Kidney (tissue), 14 donors: ENCODE data around the gene TNRC6C. TPM values are rescaled to one million over a fixed set of nuclear protein-coding genes. Genes with fewer than 3 reads are reported as not detected.

Experiments used
- DNase-seq, 5 donors: peaks; one replicate each; pipeline ENCODE4 v3.0.0-alpha.2; 2013 to 2020
- FAIRE-seq: peaks from 2 replicates; lab custom pipeline; 2012; peaks lifted over from hg19 to GRCh38; lab: Jason Lieb, UNC
- H3K27ac ChIP-seq, 2 donors: one replicate each; pipeline ENCODE4 v1.7.0; 2013; ENCODE audit warnings: low read depth in 2 of 2, low read length in 2 of 2, inconsistent platforms in 1 of 2
- H3K27me3 ChIP-seq: one replicate; pipeline ENCODE4 v1.7.1; 2013; ENCODE audit warnings: low read length, inconsistent platforms; ENCODE audit not compliant: control insufficient read depth, insufficient read depth
- H3K36me3 ChIP-seq, 3 donors: one replicate each; pipeline versions ENCODE4 v1.7.0 to v1.7.1; 2013; ENCODE audit warnings: low read length in 3 of 3, control low read depth in 1 of 3, inconsistent platforms in 1 of 3; ENCODE audit not compliant: insufficient read depth in 3 of 3, control insufficient read depth in 2 of 3
- H3K4me1 ChIP-seq, 3 donors: one replicate each; pipeline versions ENCODE4 v1.7.0 to v1.7.1; 2013; ENCODE audit warnings: low read length in 3 of 3, inconsistent platforms in 1 of 3, low read depth in 1 of 3; ENCODE audit not compliant: control insufficient read depth in 2 of 3, insufficient read depth in 2 of 3
- H3K4me3 ChIP-seq, 3 donors: one replicate each; pipeline versions ENCODE4 v1.7.0 to v1.8.1; 2013; ENCODE audit warnings: low read length in 3 of 3, control low read depth in 1 of 3, inconsistent platforms in 1 of 3
- H3K9ac ChIP-seq, 3 donors: one replicate each; pipeline versions ENCODE4 v1.7.0 to v1.7.1; 2013; ENCODE audit warnings: low read length in 3 of 3, control low read depth in 1 of 3, inconsistent platforms in 1 of 3
- H3K9me3 ChIP-seq, 3 donors: one replicate each; pipeline versions ENCODE4 v1.7.0 to v1.7.1; 2013; ENCODE audit warnings: low read length in 3 of 3, control low read depth in 1 of 3, inconsistent platforms in 1 of 3; ENCODE audit not compliant: control insufficient read depth in 2 of 3, insufficient read depth in 1 of 3
- intact Hi-C: fragments of 100-400 bp; cut with DNase I; formaldehyde crosslinking; loops from one replicate; pipeline ENCODE4 v1.11.1; 2022
- polyA plus RNA-seq: library from polyadenylated mRNA; stranded (reverse); fragments of 350-450 nt; fragmentation: Illumina TruSeq; extraction: RNeasy Lipid Tissue Mini Kit (QIAGEN cat#74804); gene quantifications from one replicate; pipeline ENCODE4 v1.2.3, GENCODE V29; 2014; ENCODE audit warnings: low read depth, low replicate concordance; ENCODE audit not compliant: insufficient read depth
- total RNA-seq: library from RNA; stranded (reverse); fragmentation: NEBNext Ultra II Directional; extraction: Animal tissue kit (Norgen Biotek cat#: 25700); gene quantifications from one replicate; pipeline ENCODE4 v1.2.1, GENCODE V29; 2021
- TF ChIP-seq, protein P1 (sequence below): IDR thresholded peaks from 3 replicates; pipeline ENCODE4 v1.5.1; 2012; ENCODE audit warnings: mild to moderate bottlenecking, moderate library complexity, borderline replicate concordance; ENCODE audit not compliant: insufficient read depth; ENCODE audit errors: extremely low read depth
- donor health status: control.
- donor health status: control.
- donor health status: control.
- donor health status: control.
- donor health status: control.
- donor health status: DM: yes; HTN: yes; CAD: no.
- donor health status: Normal renal cell carcinoma (clear cell type).

The TNRC6C gene
- total and polyA plus RNA-seq, 2 donors from 2014 or later: 1.9 to 29.4 TPM

DNA sequence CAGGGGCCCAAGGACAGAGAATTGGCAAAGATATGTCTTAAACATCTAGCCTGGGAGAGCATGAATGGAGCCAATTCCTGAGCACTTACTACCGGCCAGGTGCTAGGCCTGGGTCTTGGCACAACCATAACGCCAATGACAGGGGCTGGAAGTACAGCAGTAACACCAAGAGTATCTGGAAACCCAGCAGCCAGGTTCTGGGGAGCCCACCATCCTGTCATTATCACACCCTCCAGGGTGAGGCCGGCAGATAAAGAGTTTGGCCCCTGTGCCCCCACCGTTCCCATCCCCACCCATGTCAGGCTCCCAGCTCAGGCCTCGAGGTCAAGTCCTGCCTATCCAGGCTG lies 171.6 kb downstream of the TNRC6C start:
- H3K4me1 ChIP-seq: peaks cover 0 to 22% (median 0%) of the 10 kb centered on the region in 3 donors
- no peak overlapping the region for H3K4me3 ChIP-seq
- FAIRE-seq: no peak

GRCh38 chr17:78130437-78131101 lies 172.1 kb downstream of the TNRC6C start, which contains the start of gene TMC8:
Gene TMC8 (plus strand): TSS chr17:78130771. CDS start chr17:78131589, 818 bp downstream.
- Histone ChIP-seq H3K27me3 (no peaks in the 10 kb centered on the region), H3K4me1 (peaks cover 0 to 22% (median 0%) of the 10 kb centered on the region in 3 donors), H3K27ac (peak within 1 kb of the TSS; percentile 3 to 5), H3K9me3 (no peaks in the 10 kb centered on the region), H3K36me3 (no peaks in the 10 kb centered on the region), H3K9ac (no peak within 1 kb of the TSS), H3K4me3 (no peak within 1 kb of the TSS)
- DNase-seq (peak in 2 of 5 donors; percentile 42 to 80), FAIRE-seq (no peak)
- TF ChIP-seq, protein P1, sequence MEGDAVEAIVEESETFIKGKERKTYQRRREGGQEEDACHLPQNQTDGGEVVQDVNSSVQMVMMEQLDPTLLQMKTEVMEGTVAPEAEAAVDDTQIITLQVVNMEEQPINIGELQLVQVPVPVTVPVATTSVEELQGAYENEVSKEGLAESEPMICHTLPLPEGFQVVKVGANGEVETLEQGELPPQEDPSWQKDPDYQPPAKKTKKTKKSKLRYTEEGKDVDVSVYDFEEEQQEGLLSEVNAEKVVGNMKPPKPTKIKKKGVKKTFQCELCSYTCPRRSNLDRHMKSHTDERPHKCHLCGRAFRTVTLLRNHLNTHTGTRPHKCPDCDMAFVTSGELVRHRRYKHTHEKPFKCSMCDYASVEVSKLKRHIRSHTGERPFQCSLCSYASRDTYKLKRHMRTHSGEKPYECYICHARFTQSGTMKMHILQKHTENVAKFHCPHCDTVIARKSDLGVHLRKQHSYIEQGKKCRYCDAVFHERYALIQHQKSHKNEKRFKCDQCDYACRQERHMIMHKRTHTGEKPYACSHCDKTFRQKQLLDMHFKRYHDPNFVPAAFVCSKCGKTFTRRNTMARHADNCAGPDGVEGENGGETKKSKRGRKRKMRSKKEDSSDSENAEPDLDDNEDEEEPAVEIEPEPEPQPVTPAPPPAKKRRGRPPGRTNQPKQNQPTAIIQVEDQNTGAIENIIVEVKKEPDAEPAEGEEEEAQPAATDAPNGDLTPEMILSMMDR: no peak
- intact Hi-C loops: no loop called here

More for the DNA sequence above, 171.6 kb downstream of the TNRC6C start:
- no peak for DNase-seq
- Histone ChIP-seq H3K9me3 (no peaks in the 10 kb centered on the region), H3K9ac (no peak overlapping the region), H3K27ac (peak overlapping the region in 1 of 2 donors; percentile 5), H3K36me3 (no peaks in the 10 kb centered on the region), H3K27me3 (no peaks in the 10 kb centered on the region)
- intact Hi-C loops: no loop called here
- TF ChIP-seq, protein P1: no peak

- Histone ChIP-seq H3K27me3 (no peaks in the 10 kb centered on the region), H3K27ac (no peak overlapping the region), H3K4me3 (no peak overlapping the region), H3K4me1 (peaks cover 0 to 19% (median 0%) of the 10 kb centered on the region in 3 donors), H3K36me3 (no peaks in the 10 kb centered on the region), H3K9me3 (no peaks in the 10 kb centered on the region), H3K9ac (no peak overlapping the region)
- TF ChIP-seq, protein P1: no peak
- FAIRE-seq (no peak), DNase-seq (peak in 4 of 5 donors; percentile 20 to 82 (median 54))
- intact Hi-C loops: no loop called here
Measured at GRCh38 chr17:78131172-78132083, 172.9 kb downstream of the TNRC6C start.
